ENCODE results near the gene CDC7. TPM values are rescaled to one million over a fixed set of nuclear protein-coding genes. Genes with fewer than 3 reads are reported as not detected.

The CDC7 gene
- total and polyA plus RNA-seq, 2 donors (not counting 1 experiment from before 2014, with no cell fraction given): 3.9 to 7.4 TPM

- Mint-ChIP-seq H3K27me3 (no peaks in the 10 kb centered on the region), H3K4me3 (no peak overlapping the region), H3K9me3 (ENCODE audit: insufficient read depth) (no peaks in the 10 kb centered on the region), H3K4me1 (peaks cover 6% of the 10 kb centered on the region), H3K27ac (no peak overlapping the region)
- Histone ChIP-seq H3K36me3 (replicated peaks in 1 of 2; ENCODE audit: control extremely low read depth in 1 of 2, control insufficient read depth in 1 of 2, extremely low read depth in 1 of 2, insufficient read depth in 2 of 2, low read length in 1 of 2) (no peaks in the 10 kb centered on the region), H3K27me3 (replicated peaks in 1 of 4; ENCODE audit: control extremely low read depth in 1 of 4, control insufficient read depth in 3 of 4, insufficient read depth in 4 of 4, low read length in 3 of 4) (no peaks in the 10 kb centered on the region), H3K79me2 (ENCODE audit: control insufficient read depth, insufficient read depth, low read length) (no peaks in the 10 kb centered on the region), H2AFZ (ENCODE audit: insufficient read depth, low read depth, low read length, poor library complexity, severe bottlenecking) (no peak overlapping the region), H3K4me2 (replicated peaks; ENCODE audit: low read depth, low read length, poor library complexity, severe bottlenecking) (no peak overlapping the region), H3K9me3 (ENCODE audit: control extremely low read depth in 1 of 3, control insufficient read depth in 2 of 3, insufficient read depth in 1 of 3, low read length in 2 of 3) (peaks cover 0 to 3% (median 0%) of the 10 kb centered on the region in 3 donors), H3K4me1 (ENCODE audit: control insufficient read depth in 2 of 2, insufficient read depth in 2 of 2, low read length in 2 of 2) (no peaks in the 10 kb centered on the region), H3K4me3 (ENCODE audit: control extremely low read depth in 1 of 5, extremely low read depth in 1 of 5, insufficient read depth in 1 of 5, low read depth in 2 of 5, low read length in 4 of 5) (no peak overlapping the region), H4K20me1 (ENCODE audit: control insufficient read depth, insufficient read depth, low read length, poor library complexity, severe bottlenecking) (no peaks in the 10 kb centered on the region), H3K9ac (ENCODE audit: low read length) (no peak overlapping the region), H3K27ac (ENCODE audit: low read length in 2 of 2) (no peak overlapping the region)
- DNase-seq (no peak), ATAC-seq (ENCODE audit: low read depth) (no peak)
- intact Hi-C loops (cut with micrococcal nuclease): no loop called here
- WGBS (ENCODE audit: insufficient coverage): no CpG with 5 or more reads among the region's 1 CpG
- POLR2A ChIA-PET: no interaction called here
- TF ChIP-seq CTCF (IDR thresholded peaks at IDR 0.05) (no peak), EZH2 (IDR thresholded peaks at IDR 0.05; ENCODE audit: borderline replicate concordance, insufficient read depth, low read depth, low read length, poor library complexity, severe bottlenecking) (no peak)
- CTCF ChIA-PET: no interaction called here
These were observed 10.2 kb upstream of the CDC7 start for GRCh38 chr1:91490501-91490900.

- Mint-ChIP-seq H3K27ac (no peak overlapping the region), H3K27me3 (no peaks in the 10 kb centered on the region), H3K4me1 (peaks cover 17% of the 10 kb centered on the region), H3K4me3 (no peak overlapping the region), H3K9me3 (ENCODE audit: insufficient read depth) (no peaks in the 10 kb centered on the region)
- H3K4me2 ChIP-seq (replicated peaks; ENCODE audit: low read depth, low read length, poor library complexity, severe bottlenecking): no peak overlapping the region
- H3K9ac ChIP-seq (ENCODE audit: low read length): no peak overlapping the region
- H3K36me3 ChIP-seq (replicated peaks in 1 of 2; ENCODE audit: control extremely low read depth in 1 of 2, control insufficient read depth in 1 of 2, extremely low read depth in 1 of 2, insufficient read depth in 2 of 2, low read length in 1 of 2): no peaks in the 10 kb centered on the region
- no peaks in the 10 kb centered on the region for H3K9me3 ChIP-seq (ENCODE audit: control extremely low read depth in 1 of 3, control insufficient read depth in 2 of 3, insufficient read depth in 1 of 3, low read length in 2 of 3)
- CTCF ChIA-PET: no interaction called here
- H3K27ac ChIP-seq (ENCODE audit: low read length in 2 of 2): no peak overlapping the region
- H2AFZ ChIP-seq (ENCODE audit: insufficient read depth, low read depth, low read length, poor library complexity, severe bottlenecking): no peak overlapping the region
- no peaks in the 10 kb centered on the region for H4K20me1 ChIP-seq (ENCODE audit: control insufficient read depth, insufficient read depth, low read length, poor library complexity, severe bottlenecking)
- no peaks in the 10 kb centered on the region for H3K27me3 ChIP-seq (replicated peaks in 1 of 4; ENCODE audit: control extremely low read depth in 1 of 4, control insufficient read depth in 3 of 4, insufficient read depth in 4 of 4, low read length in 3 of 4)
- H3K79me2 ChIP-seq (ENCODE audit: control insufficient read depth, insufficient read depth, low read length): peaks cover 2% of the 10 kb centered on the region
- DNase-seq (no peak), ATAC-seq (ENCODE audit: low read depth) (no peak)
- intact Hi-C loops (cut with micrococcal nuclease): no loop called here
- POLR2A ChIA-PET: no interaction called here
- 100% methylated on average over 1 of the region's 2 CpGs for WGBS (ENCODE audit: insufficient coverage)
- H3K4me1 ChIP-seq (ENCODE audit: control insufficient read depth in 2 of 2, insufficient read depth in 2 of 2, low read length in 2 of 2): peaks cover 14 to 15% of the 10 kb centered on the region in 2 donors
- TF ChIP-seq CTCF (IDR thresholded peaks at IDR 0.05) (no peak), EZH2 (IDR thresholded peaks at IDR 0.05; ENCODE audit: borderline replicate concordance, insufficient read depth, low read depth, low read length, poor library complexity, severe bottlenecking) (no peak)
- H3K4me3 ChIP-seq (ENCODE audit: control extremely low read depth in 1 of 5, extremely low read depth in 1 of 5, insufficient read depth in 1 of 5, low read depth in 2 of 5, low read length in 4 of 5): no peak overlapping the region
These were observed 2.6 kb upstream of the CDC7 start for GRCh38 chr1:91498035-91498434.

All from B cell (primary cell).